ENCODE measurements around the gene TEPSIN. TPM values are rescaled to one million over a fixed set of nuclear protein-coding genes. Genes with fewer than 3 reads are reported as not detected.

TEPSIN gene
- total and polyA plus RNA-seq, 7 donors: 10.9 to 22.1 (median 12.5) TPM

- no peak for TF ChIP-seq CTCF (IDR thresholded peaks at IDR 0.05)
- Histone ChIP-seq H3K27ac (no peak overlapping the region), H3K4me3 (no peak overlapping the region), H3K4me1 (no peaks in the 10 kb centered on the region), H3K9me3 (no peaks in the 10 kb centered on the region), H3K27me3 (ENCODE audit: insufficient read depth in 3 of 3, low read length in 2 of 3) (no peaks in the 10 kb centered on the region), H3K36me3 (ENCODE audit: insufficient read depth in 1 of 2, low read depth in 1 of 2) (peaks cover 4 to 92% of the 10 kb centered on the region in 2 donors)
- no peak for ATAC-seq
- 89 to 92% (median 91%) methylated on average over 12 of the region's 12 CpGs for WGBS, 3 donors
- intact Hi-C loops (cut with DNase I): no loop called here
- no peak for DNase-seq
These were observed 32.4 kb upstream of the TEPSIN start for GRCh38 chr17:81271226-81271625.

GRCh38 chr17:81270279-81270678 lies 31.4 kb upstream of the TEPSIN start:
- peak in 3 of 4 donors; percentile 30 to 56 (median 53) for ATAC-seq
- intact Hi-C loops (cut with DNase I): no loop called here
- Histone ChIP-seq H3K4me3 (no peak overlapping the region), H3K4me1 (no peaks in the 10 kb centered on the region), H3K9me3 (no peaks in the 10 kb centered on the region), H3K27me3 (ENCODE audit: insufficient read depth in 3 of 3, low read length in 2 of 3) (no peaks in the 10 kb centered on the region), H3K36me3 (ENCODE audit: insufficient read depth in 1 of 2, low read depth in 1 of 2) (peaks cover 4 to 93% of the 10 kb centered on the region in 2 donors), H3K27ac (no peak overlapping the region)
- WGBS, 3 donors: 71 to 82% (median 81%) methylated on average over 18 of the region's 18 CpGs
- no peak for TF ChIP-seq CTCF (IDR thresholded peaks at IDR 0.05)
- DNase-seq: no peak

GRCh38 chr17:81267390-81268067 lies 28.7 kb upstream of the TEPSIN start:
- Histone ChIP-seq H3K4me3 (no peak overlapping the region), H3K9me3 (no peaks in the 10 kb centered on the region), H3K27me3 (ENCODE audit: insufficient read depth in 3 of 3, low read length in 2 of 3) (no peaks in the 10 kb centered on the region), H3K36me3 (ENCODE audit: insufficient read depth in 1 of 2, low read depth in 1 of 2) (peaks cover 3 to 88% of the 10 kb centered on the region in 2 donors), H3K4me1 (no peaks in the 10 kb centered on the region), H3K27ac (no peak overlapping the region)
- no peak for DNase-seq
- ATAC-seq: no peak
- WGBS, 3 donors: 81 to 91% (median 87%) methylated on average over 6 of the region's 6 CpGs
- intact Hi-C loops (cut with DNase I): no loop called here
- no peak for TF ChIP-seq CTCF (IDR thresholded peaks at IDR 0.05)

GRCh38 chr17:81265576-81265975 lies 26.7 kb upstream of the TEPSIN start:
- Histone ChIP-seq H3K4me1 (no peaks in the 10 kb centered on the region), H3K27me3 (ENCODE audit: insufficient read depth in 3 of 3, low read length in 2 of 3) (no peaks in the 10 kb centered on the region), H3K27ac (no peak overlapping the region), H3K36me3 (ENCODE audit: insufficient read depth in 1 of 2, low read depth in 1 of 2) (peaks cover 0 to 89% of the 10 kb centered on the region in 2 donors), H3K4me3 (no peak overlapping the region), H3K9me3 (no peaks in the 10 kb centered on the region)
- WGBS, 3 donors: 93 to 97% (median 94%) methylated on average over 22 of the region's 22 CpGs
- ATAC-seq: no peak
- intact Hi-C loops (cut with DNase I): no loop called here
- no peak for DNase-seq
- no peak for TF ChIP-seq CTCF (IDR thresholded peaks at IDR 0.05)

GRCh38 chr17:81264640-81265039 lies 25.8 kb upstream of the TEPSIN start:
- H3K9me3 ChIP-seq: no peaks in the 10 kb centered on the region
- WGBS, 3 donors: 85 to 87% (median 86%) methylated on average over 12 of the region's 12 CpGs
- ATAC-seq (no peak), DNase-seq (no peak)
- no peak overlapping the region for H3K27ac ChIP-seq
- H3K4me3 ChIP-seq: no peak overlapping the region
- no peaks in the 10 kb centered on the region for H3K27me3 ChIP-seq (ENCODE audit: insufficient read depth in 3 of 3, low read length in 2 of 3)
- no peaks in the 10 kb centered on the region for H3K4me1 ChIP-seq
- intact Hi-C loops (cut with DNase I): no loop called here
- peaks cover 0 to 89% of the 10 kb centered on the region in 2 donors for H3K36me3 ChIP-seq (ENCODE audit: insufficient read depth in 1 of 2, low read depth in 1 of 2)
- no peak for TF ChIP-seq CTCF (IDR thresholded peaks at IDR 0.05)

Measured in psoas muscle (tissue), 8 donors.